OCI-LY7 (cell line): ENCODE measurements around the gene NR5A2. TPM values are rescaled to one million over a fixed set of nuclear protein-coding genes. Genes with fewer than 3 reads are reported as not detected.
A peak's percentile ranks its signal among the peaks of the same experiment; 100 is the strongest.

Source experiments
- BruUV-seq: library from RNA; stranded (reverse); fragments of 400-500 nt; replicated peaks from 2 replicates; lab custom pipeline; 2021; lab: Mats Ljungman, UMichigan
- CTCF ChIA-PET: fragments of 300-600 bp; sonication (Branson Sonifier 250); formaldehyde crosslinking; loops from one replicate; lab custom pipeline; 2022; ENCODE audit warnings: antibody characterized with exemption; ENCODE audit not compliant: unreplicated experiment; lab: Charles Lee
- POLR2A ChIA-PET: fragments of 300-600 bp; sonication (Branson Sonifier 250); formaldehyde crosslinking; loops from one replicate; lab custom pipeline; 2022; ENCODE audit warnings: antibody characterized with exemption; lab: Charles Lee
- DNase-seq: peaks from one replicate; pipeline ENCODE4 v3.0.0-alpha.2; 2015; ENCODE audit warnings: low spot score
- H2AFZ ChIP-seq: fragments of 200-600 bp; sonication (generic), shearing (Covaris generic); 2 replicates; pipeline ENCODE4 v1.6.1; 2014; ENCODE audit warnings: mild to moderate bottlenecking, antibody characterized with exemption, low read length, moderate library complexity
- H3K27ac ChIP-seq: fragments of 200-600 bp; sonication (generic); 2 replicates; pipeline ENCODE4 v1.5.1; 2014; ENCODE audit warnings: mixed run types, low read depth, mild to moderate bottlenecking, moderate library complexity, low read length, inconsistent platforms; ENCODE audit not compliant: poor library complexity, severe bottlenecking
- H3K36me3 ChIP-seq: fragments of 200-600 bp; sonication (generic); 2 replicates; pipeline ENCODE4 v1.6.1; 2014; ENCODE audit warnings: mild to moderate bottlenecking, antibody characterized with exemption, low read length, moderate library complexity, mixed read lengths; ENCODE audit not compliant: insufficient read depth
- H3K4me1 ChIP-seq: fragments of 200-600 bp; sonication (generic); 2 replicates; pipeline ENCODE4 v1.5.1; 2014; ENCODE audit warnings: mild to moderate bottlenecking, low read length; ENCODE audit not compliant: insufficient read depth, poor library complexity, severe bottlenecking
- H3K4me2 ChIP-seq: fragments of 200-600 bp; sonication (generic); 2 replicates; pipeline ENCODE4 v1.6.1; 2014; ENCODE audit warnings: mild to moderate bottlenecking, low read length
- H3K4me3 ChIP-seq: fragments of 200-600 bp; sonication (generic); 2 replicates; pipeline ENCODE4 v1.5.1; 2014; ENCODE audit warnings: mild to moderate bottlenecking, low read depth, low read length; ENCODE audit not compliant: poor library complexity, severe bottlenecking
- H3K79me2 ChIP-seq: fragments of 200-600 bp; sonication (generic); 2 replicates; pipeline ENCODE4 v1.6.1; 2016; ENCODE audit warnings: low read depth, mild to moderate bottlenecking, low read length, moderate library complexity, mixed read lengths; ENCODE audit not compliant: insufficient read depth
- H3K9me2 ChIP-seq: fragments of 200-600 bp; sonication (generic); 2 replicates; pipeline ENCODE4 v1.6.1; 2016; ENCODE audit warnings: mild to moderate bottlenecking, low read length, mixed read lengths; ENCODE audit not compliant: insufficient read depth
- H3K9me3 ChIP-seq: fragments of 200-600 bp; sonication (generic); 2 replicates; pipeline ENCODE4 v1.6.1; 2014; ENCODE audit warnings: mild to moderate bottlenecking, mixed run types, low read length, mixed read lengths
- H4K20me1 ChIP-seq: fragments of 200-600 bp; sonication (generic); 2 replicates; pipeline ENCODE4 v1.6.1; 2014; ENCODE audit warnings: mild to moderate bottlenecking, antibody characterized with exemption, low read length, moderate library complexity, mixed read lengths; ENCODE audit not compliant: insufficient read depth
- CTCF ChIP-seq: fragments of 200-600 bp; sonication (generic); conservative IDR thresholded peaks from 2 replicates; pipeline ENCODE4 v1.5.1; 2014; ENCODE audit warnings: mild to moderate bottlenecking, antibody characterized with exemption, low read length, moderate library complexity, mixed read lengths
- EZH2phosphoT487 ChIP-seq: fragments of 200-600 bp; sonication (generic); IDR thresholded peaks from 2 replicates; pipeline ENCODE4 v1.6.1; 2018; ENCODE audit warnings: low read depth, borderline replicate concordance, mild to moderate bottlenecking, mixed run types, antibody characterized with exemption, low read length, moderate library complexity, mixed read lengths
- intact Hi-C: fragments of 100-400 bp; cut with micrococcal nuclease; formaldehyde crosslinking; loops from one replicate; pipeline ENCODE4 v1.10.0; 2022; ENCODE audit not compliant: unreplicated experiment
- total RNA-seq, 2 experiments: library from RNA; depleted of rRNA in 1 of 2; stranded (reverse); fragments of >200 nt in 1 of 2; shearing (Covaris generic) in 1 of 2; gene quantifications; 2 replicates each; pipeline ENCODE4 v1.2.3, GENCODE V29; 2014 to 2022

The NR5A2 gene
- total RNA-seq, 2 experiments from 2014 or later: 2.3 to 3.9 TPM

- intact Hi-C loops: no loop called here
- Histone ChIP-seq H3K4me3 (no peak overlapping the region), H3K9me2 (no peaks in the 10 kb centered on the region), H2AFZ (no peak overlapping the region), H4K20me1 (no peaks in the 10 kb centered on the region), H3K4me1 (peaks cover 2% of the 10 kb centered on the region), H3K79me2 (no peaks in the 10 kb centered on the region), H3K4me2 (no peak overlapping the region), H3K36me3 (no peaks in the 10 kb centered on the region), H3K27ac (no peak overlapping the region), H3K9me3 (no peaks in the 10 kb centered on the region)
- no peak for TF ChIP-seq EZH2phosphoT487
- TF ChIP-seq CTCF: no peak
- ChIA-PET CTCF (no interaction called here), POLR2A (no interaction called here)
- no TSS peak for BruUV-seq
- no peak for DNase-seq
Measured at GRCh38 chr1:200022239-200022804, 5.2 kb upstream of the NR5A2 start.

GRCh38 chr1:200028586-200029034, 1.1 kb downstream of the NR5A2 start:
- Histone ChIP-seq H3K4me1 (peaks cover 32% of the 10 kb centered on the region), H4K20me1 (no peaks in the 10 kb centered on the region), H3K36me3 (no peaks in the 10 kb centered on the region), H2AFZ (peak overlapping the region; percentile 90), H3K27ac (peak overlapping the region; percentile 13), H3K79me2 (no peaks in the 10 kb centered on the region), H3K9me3 (no peaks in the 10 kb centered on the region), H3K4me2 (peak overlapping the region; percentile 66), H3K9me2 (no peaks in the 10 kb centered on the region), H3K4me3 (peak overlapping the region; percentile 73)
- POLR2A ChIA-PET: interaction anchor here (0.5 to 5.2 kb wide), 36 partner anchors 9 to 1891 kb away, joined by 3 to 52 read pairs (median 5); no protein-coding TSS in a partner anchor
- TF ChIP-seq EZH2phosphoT487 (no peak), CTCF (no peak)
- BruUV-seq: TSS peak; percentile 94
- CTCF ChIA-PET: no interaction called here
- intact Hi-C loops: loop anchor here (1.0 to 5.0 kb wide), 3 partner anchors 49 to 124 kb away; no protein-coding TSS in a partner anchor
- peak; percentile 37 for DNase-seq
